Liver (tissue), 9 donors: ENCODE results near the gene TRPC4AP. TPM values are rescaled to one million over a fixed set of nuclear protein-coding genes. Genes with fewer than 3 reads are reported as not detected.

Source experiments
- DNase-seq: peaks from one replicate; pipeline ENCODE4 v3.0.0-alpha.2; 2017; ENCODE audit warnings: low spot score
- H3K27ac ChIP-seq, 2 donors: one replicate each; pipeline ENCODE4 v1.7.0; 2013; ENCODE audit warnings: inconsistent platforms in 2 of 2, low read length in 2 of 2, control low read depth in 1 of 2, low read depth in 1 of 2, mild to moderate bottlenecking in 1 of 2
- H3K27me3 ChIP-seq, 4 donors: one replicate each; pipeline versions ENCODE4 v1.6.1 to v1.7.0; 2013; ENCODE audit warnings: low read length in 3 of 4, inconsistent platforms in 1 of 4, mild to moderate bottlenecking in 1 of 4, moderate library complexity in 1 of 4; ENCODE audit not compliant: control insufficient read depth in 4 of 4, insufficient read depth in 4 of 4
- H3K36me3 ChIP-seq, 4 donors: one replicate each; pipeline versions ENCODE4 v1.6.1 to v1.7.0; 2013; ENCODE audit warnings: low read length in 3 of 4, mild to moderate bottlenecking in 3 of 4, low read depth in 1 of 4, moderate library complexity in 1 of 4; ENCODE audit not compliant: control insufficient read depth in 4 of 4, insufficient read depth in 3 of 4
- H3K4me1 ChIP-seq, 4 donors: one replicate each; pipeline versions ENCODE4 v1.6.1 to v1.7.0; 2013; ENCODE audit warnings: low read length in 3 of 4, mild to moderate bottlenecking in 3 of 4, moderate library complexity in 1 of 4; ENCODE audit not compliant: control insufficient read depth in 4 of 4, insufficient read depth in 4 of 4
- H3K4me3 ChIP-seq, 3 donors: one replicate each; pipeline versions ENCODE4 v1.6.1 to v1.7.0; 2013; ENCODE audit warnings: low read length in 3 of 3, control low read depth in 1 of 3, low read depth in 1 of 3, mild to moderate bottlenecking in 1 of 3
- H3K9ac ChIP-seq, 2 donors: one replicate each; pipeline ENCODE4 v1.7.0; 2013; ENCODE audit warnings: low read length in 2 of 2, mild to moderate bottlenecking in 2 of 2, moderate library complexity in 2 of 2, control low read depth in 1 of 2, low read depth in 1 of 2
- H3K9me3 ChIP-seq, 4 donors: one replicate each; pipeline versions ENCODE4 v1.6.1 to v1.7.0; 2013; ENCODE audit warnings: low read length in 3 of 4; ENCODE audit not compliant: control insufficient read depth in 4 of 4
- ATF3 ChIP-seq: IDR thresholded peaks from 2 replicates; pipeline ENCODE4 v1.6.1; 2016; ENCODE audit warnings: antibody characterized with exemption
- EGR1 ChIP-seq, 2 donors: IDR thresholded peaks; 2 replicates each; pipeline ENCODE4 v1.6.1; 2016 to 2018; ENCODE audit warnings: antibody characterized with exemption in 2 of 2, low read depth in 2 of 2
- FOXA1 ChIP-seq: IDR thresholded peaks from 2 replicates; pipeline ENCODE4 v1.6.1; 2016; ENCODE audit warnings: antibody characterized with exemption
- FOXA2 ChIP-seq: IDR thresholded peaks from 2 replicates; pipeline ENCODE4 v1.6.1; 2016; ENCODE audit warnings: antibody characterized with exemption
- GABPA ChIP-seq, 2 donors: IDR thresholded peaks in 1 of 2; conservative IDR thresholded peaks in 1 of 2; 2 replicates each; pipeline ENCODE4 v1.6.1; 2016; ENCODE audit warnings: antibody characterized with exemption in 2 of 2, mild to moderate bottlenecking in 1 of 2, moderate library complexity in 1 of 2
- HNF4A ChIP-seq, 2 donors: conservative IDR thresholded peaks; 2 replicates each; pipeline ENCODE4 v1.6.1; 2016; ENCODE audit warnings: antibody characterized with exemption in 2 of 2, mild to moderate bottlenecking in 2 of 2
- HNF4G ChIP-seq: IDR thresholded peaks from 2 replicates; pipeline ENCODE4 v1.6.1; 2016; ENCODE audit warnings: antibody characterized with exemption
- JUND ChIP-seq, 2 donors: IDR thresholded peaks; 2 replicates each; pipeline ENCODE4 v1.6.1; 2016; ENCODE audit warnings: antibody characterized with exemption in 2 of 2
- MAX ChIP-seq: IDR thresholded peaks from 2 replicates; pipeline ENCODE4 v1.6.1; 2016; ENCODE audit warnings: antibody characterized with exemption
- NR2F2 ChIP-seq: IDR thresholded peaks from 2 replicates; pipeline ENCODE4 v1.6.1; 2016; ENCODE audit warnings: antibody characterized with exemption
- RAD21 ChIP-seq, 2 donors: IDR thresholded peaks; 2 replicates each; pipeline ENCODE4 v1.6.1; 2016; ENCODE audit warnings: antibody characterized with exemption in 2 of 2, mild to moderate bottlenecking in 2 of 2
- REST ChIP-seq: IDR thresholded peaks from 2 replicates; pipeline ENCODE4 v1.6.1; 2016; ENCODE audit warnings: antibody characterized with exemption, mild to moderate bottlenecking
- RXRA ChIP-seq, 2 donors: IDR thresholded peaks; 2 replicates each; pipeline ENCODE4 v1.6.1; 2017 to 2018; ENCODE audit warnings: antibody characterized with exemption in 2 of 2, mild to moderate bottlenecking in 1 of 2
- SP1 ChIP-seq: IDR thresholded peaks from 2 replicates; pipeline ENCODE4 v1.6.1; 2018; ENCODE audit warnings: antibody characterized with exemption, mild to moderate bottlenecking
- TAF1 ChIP-seq: conservative IDR thresholded peaks from 2 replicates; pipeline ENCODE4 v1.6.1; 2016; ENCODE audit warnings: antibody characterized with exemption, mild to moderate bottlenecking
- YY1 ChIP-seq: IDR thresholded peaks from 2 replicates; pipeline ENCODE4 v1.6.1; 2016; ENCODE audit warnings: antibody characterized with exemption, mild to moderate bottlenecking
- WGBS: extraction: QIAGEN DNeasy Blood & Tissue Kit; methylation state at CpG from one replicate; pipeline ENCODE4 v1.1.7; 2013; 5-methylcytosine and 5-hydroxymethylcytosine counted together
- polyA plus RNA-seq, 2 donors: library from polyadenylated mRNA; stranded (reverse) in 1 of 2; unstranded in 1 of 2; fragments of 200-250 nt in 1 of 2; fragments of >200 nt in 1 of 2; fragmentation: Nextera tagmentation in 1 of 2; extraction: Ambion mirVana in 1 of 2; gene quantifications; one replicate each; pipeline versions ENCODE4 v1.2.1 to v1.2.3, GENCODE V29; 2013 to 2015
- total RNA-seq, 2 donors: library from RNA; depleted of rRNA; stranded (reverse); fragments of >200 nt; gene quantifications; one replicate each; pipeline ENCODE4 v1.2.3, GENCODE V29; 2014
- TF ChIP-seq, protein P1 (sequence below): fragments of 150-350 bp; IDR thresholded peaks from 2 replicates; pipeline ENCODE4 v1.5.1; 2017; ENCODE audit warnings: improper control_type of control experiment, low read depth, low read length; ENCODE audit not compliant: missing input control
- TF ChIP-seq, protein P2 (sequence below): IDR thresholded peaks from 2 replicates; pipeline ENCODE4 v1.6.1; 2016; ENCODE audit warnings: antibody characterized with exemption
- donor health status: healthy.
- donor health status: healthy.
- donor health status: healthy.
- donor health status: healthy.
- donor health status: healthy.

Gene TRPC4AP
- total and polyA plus RNA-seq, 4 donors = 26.3 to 57.2 (median 33.8) TPM

GRCh38 chr20:34968042-34968775 lies 124.4 kb downstream of the TRPC4AP start:
- no peak overlapping the region for H3K27ac ChIP-seq
- no peak overlapping the region for H3K9ac ChIP-seq
- H3K27me3 ChIP-seq = no peaks in the 10 kb centered on the region
- no peaks in the 10 kb centered on the region for H3K36me3 ChIP-seq
- H3K9me3 ChIP-seq = no peaks in the 10 kb centered on the region
- TF ChIP-seq MAX (no peak), NR2F2 (no peak), ATF3 (no peak), TAF1 (no peak), HNF4A (conservative IDR thresholded peaks at IDR 0.05) (no peak), GABPA (IDR thresholded peaks at IDR 0.05 in 1 of 2, conservative IDR thresholded peaks at IDR 0.05 in 1 of 2) (no peak), EGR1 (IDR thresholded peaks at IDR 0.05; ENCODE audit: low read depth in 2 of 2) (no peak), FOXA1 (no peak), HNF4G (no peak), RXRA (IDR thresholded peaks at IDR 0.05) (no peak), REST (no peak), RAD21 (IDR thresholded peaks at IDR 0.05) (no peak)
- TF ChIP-seq, protein P1, sequence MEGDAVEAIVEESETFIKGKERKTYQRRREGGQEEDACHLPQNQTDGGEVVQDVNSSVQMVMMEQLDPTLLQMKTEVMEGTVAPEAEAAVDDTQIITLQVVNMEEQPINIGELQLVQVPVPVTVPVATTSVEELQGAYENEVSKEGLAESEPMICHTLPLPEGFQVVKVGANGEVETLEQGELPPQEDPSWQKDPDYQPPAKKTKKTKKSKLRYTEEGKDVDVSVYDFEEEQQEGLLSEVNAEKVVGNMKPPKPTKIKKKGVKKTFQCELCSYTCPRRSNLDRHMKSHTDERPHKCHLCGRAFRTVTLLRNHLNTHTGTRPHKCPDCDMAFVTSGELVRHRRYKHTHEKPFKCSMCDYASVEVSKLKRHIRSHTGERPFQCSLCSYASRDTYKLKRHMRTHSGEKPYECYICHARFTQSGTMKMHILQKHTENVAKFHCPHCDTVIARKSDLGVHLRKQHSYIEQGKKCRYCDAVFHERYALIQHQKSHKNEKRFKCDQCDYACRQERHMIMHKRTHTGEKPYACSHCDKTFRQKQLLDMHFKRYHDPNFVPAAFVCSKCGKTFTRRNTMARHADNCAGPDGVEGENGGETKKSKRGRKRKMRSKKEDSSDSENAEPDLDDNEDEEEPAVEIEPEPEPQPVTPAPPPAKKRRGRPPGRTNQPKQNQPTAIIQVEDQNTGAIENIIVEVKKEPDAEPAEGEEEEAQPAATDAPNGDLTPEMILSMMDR = no peak
- no peak overlapping the region for H3K4me3 ChIP-seq
- no peaks in the 10 kb centered on the region for H3K4me1 ChIP-seq
- WGBS = 90% methylated on average over 7 of the region's 7 CpGs
- no peak for DNase-seq

DNA sequence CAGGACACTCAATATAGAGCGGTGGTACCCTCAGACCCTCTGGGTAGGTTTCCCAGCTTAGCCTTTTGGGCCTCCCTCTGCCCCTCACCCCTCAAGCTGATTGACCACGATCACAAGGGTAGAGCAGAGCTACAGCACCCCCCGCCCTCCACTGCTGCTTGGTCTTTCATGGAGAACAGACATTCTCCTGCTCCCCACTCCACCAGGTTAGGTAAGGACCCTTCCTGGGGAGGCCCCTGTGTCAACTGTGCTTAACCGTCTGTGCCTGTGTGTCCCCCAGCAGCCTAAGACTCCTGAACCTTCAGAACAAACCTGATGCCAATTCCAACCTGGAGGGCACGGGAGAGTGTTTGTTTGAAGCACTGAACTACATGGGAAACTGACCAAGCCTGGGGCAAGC lies 125.2 kb downstream of the TRPC4AP start:
- Histone ChIP-seq H3K4me1 (no peaks in the 10 kb centered on the region), H3K9ac (no peak overlapping the region), H3K36me3 (no peaks in the 10 kb centered on the region), H3K27ac (no peak overlapping the region), H3K27me3 (no peaks in the 10 kb centered on the region), H3K9me3 (no peaks in the 10 kb centered on the region), H3K4me3 (no peak overlapping the region)
- 90% methylated on average over 5 of the region's 5 CpGs for WGBS
- DNase-seq = no peak
- TF ChIP-seq NR2F2 (no peak), GABPA (IDR thresholded peaks at IDR 0.05 in 1 of 2, conservative IDR thresholded peaks at IDR 0.05 in 1 of 2) (no peak), REST (no peak), HNF4G (no peak), HNF4A (conservative IDR thresholded peaks at IDR 0.05) (no peak), FOXA2 (no peak), SP1 (no peak), MAX (no peak), EGR1 (IDR thresholded peaks at IDR 0.05; ENCODE audit: low read depth in 2 of 2) (no peak), TAF1 (no peak), YY1 (no peak), JUND (IDR thresholded peaks at IDR 0.05) (no peak), ATF3 (no peak), FOXA1 (no peak), RAD21 (IDR thresholded peaks at IDR 0.05) (no peak), RXRA (IDR thresholded peaks at IDR 0.05) (no peak)
- TF ChIP-seq, protein P2, sequence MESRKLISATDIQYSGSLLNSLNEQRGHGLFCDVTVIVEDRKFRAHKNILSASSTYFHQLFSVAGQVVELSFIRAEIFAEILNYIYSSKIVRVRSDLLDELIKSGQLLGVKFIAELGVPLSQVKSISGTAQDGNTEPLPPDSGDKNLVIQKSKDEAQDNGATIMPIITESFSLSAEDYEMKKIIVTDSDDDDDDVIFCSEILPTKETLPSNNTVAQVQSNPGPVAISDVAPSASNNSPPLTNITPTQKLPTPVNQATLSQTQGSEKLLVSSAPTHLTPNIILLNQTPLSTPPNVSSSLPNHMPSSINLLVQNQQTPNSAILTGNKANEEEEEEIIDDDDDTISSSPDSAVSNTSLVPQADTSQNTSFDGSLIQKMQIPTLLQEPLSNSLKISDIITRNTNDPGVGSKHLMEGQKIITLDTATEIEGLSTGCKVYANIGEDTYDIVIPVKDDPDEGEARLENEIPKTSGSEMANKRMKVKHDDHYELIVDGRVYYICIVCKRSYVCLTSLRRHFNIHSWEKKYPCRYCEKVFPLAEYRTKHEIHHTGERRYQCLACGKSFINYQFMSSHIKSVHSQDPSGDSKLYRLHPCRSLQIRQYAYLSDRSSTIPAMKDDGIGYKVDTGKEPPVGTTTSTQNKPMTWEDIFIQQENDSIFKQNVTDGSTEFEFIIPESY = no peak
